Neural cell (in vitro differentiated cells): ENCODE measurements around the gene PLXNA4. TPM values are rescaled to one million over a fixed set of nuclear protein-coding genes. Genes with fewer than 3 reads are reported as not detected.

Source experiments
- H2AFZ ChIP-seq: fragments of 200-600, 300-800 bp; sonication (generic), shearing (Covaris generic); 2 replicates; pipeline ENCODE4 v1.6.0; 2014; ENCODE audit warnings: low read depth, mild to moderate bottlenecking, antibody characterized with exemption, low read length, moderate library complexity
- H3F3A ChIP-seq: fragments of 200-600 bp; shearing (Covaris generic); 2 replicates; pipeline ENCODE4 v1.6.1; 2016; ENCODE audit warnings: mild to moderate bottlenecking, moderate library complexity, mixed read lengths, antibody characterized with exemption, low read length; ENCODE audit not compliant: insufficient read depth, poor library complexity, severe bottlenecking
- H3K27ac ChIP-seq: fragments of 200-600, 300-800 bp; sonication (generic), shearing (Covaris generic); 2 replicates; pipeline ENCODE4 v1.5.1; 2014; ENCODE audit warnings: mild to moderate bottlenecking, low read length, moderate library complexity
- H3K27me3 ChIP-seq: fragments of 300-800, 200-600 bp; sonication (generic), shearing (Covaris generic); 2 replicates; pipeline ENCODE4 v1.6.0; 2014; ENCODE audit warnings: mild to moderate bottlenecking, low read depth, low read length, moderate library complexity; ENCODE audit not compliant: insufficient read depth
- H3K36me3 ChIP-seq: fragments of 300-800, 200-600 bp; sonication (generic), shearing (Covaris generic); 2 replicates; pipeline ENCODE4 v1.5.1; 2014; ENCODE audit warnings: mild to moderate bottlenecking, antibody characterized with exemption, low read length, moderate library complexity; ENCODE audit not compliant: insufficient read depth
- H3K4me2 ChIP-seq: fragments of 300-800, 200-600 bp; sonication (generic), shearing (Covaris generic); 2 replicates; pipeline ENCODE4 v1.6.0; 2014; ENCODE audit warnings: mild to moderate bottlenecking, low read length
- H3K4me3 ChIP-seq: fragments of 300-800, 200-600 bp; sonication (generic), shearing (Covaris generic); 2 replicates; pipeline ENCODE4 v1.5.1; 2014; ENCODE audit warnings: mild to moderate bottlenecking, low read length, moderate library complexity
- H3K79me2 ChIP-seq: fragments of 200-600 bp; shearing (Covaris generic); replicated peaks from 2 replicates; pipeline ENCODE4 v1.6.0; 2014; ENCODE audit warnings: mild to moderate bottlenecking, low read length, moderate library complexity; ENCODE audit not compliant: insufficient read depth
- H3K9ac ChIP-seq: fragments of 300-800, 200-600 bp; sonication (generic), shearing (Covaris generic); 2 replicates; pipeline ENCODE4 v1.6.1; 2016; ENCODE audit warnings: mild to moderate bottlenecking, low read length, mixed read lengths
- H3K9me2 ChIP-seq: fragments of 200-600 bp; shearing (Covaris generic); 2 replicates; pipeline ENCODE4 v1.6.1; 2016; ENCODE audit warnings: mild to moderate bottlenecking, low read length, mixed read lengths; ENCODE audit not compliant: insufficient read depth
- H3K9me3 ChIP-seq: fragments of 200-600, 300-800 bp; sonication (generic), shearing (Covaris generic); 2 replicates; pipeline ENCODE4 v1.6.1; 2016; ENCODE audit warnings: mild to moderate bottlenecking, mixed run types, low read length, moderate library complexity, mixed read lengths
- H4K20me1 ChIP-seq: fragments of 200-600 bp; shearing (Covaris generic); 2 replicates; pipeline ENCODE4 v1.6.1; 2016; ENCODE audit warnings: mild to moderate bottlenecking, mixed run types; ENCODE audit not compliant: insufficient read depth
- EP300 ChIP-seq: fragments of 450-650 bp; conservative IDR thresholded peaks from 2 replicates; pipeline ENCODE4 v1.6.1; 2014; ENCODE audit warnings: antibody characterized with exemption, mild to moderate bottlenecking, moderate library complexity; ENCODE audit not compliant: poor library complexity, severe bottlenecking
- EZH2 ChIP-seq: fragments of 200-600, 300-800 bp; shearing (Covaris generic), sonication (generic); IDR thresholded peaks from 2 replicates; pipeline ENCODE4 v1.6.1; 2014; ENCODE audit warnings: antibody characterized with exemption, low read length, borderline replicate concordance, mild to moderate bottlenecking; ENCODE audit not compliant: insufficient read depth, poor library complexity, severe bottlenecking
- MXI1 ChIP-seq: fragments of 450-650 bp; conservative IDR thresholded peaks from 2 replicates; pipeline ENCODE4 v1.6.1; 2014; ENCODE audit warnings: antibody characterized with exemption, mild to moderate bottlenecking; ENCODE audit not compliant: poor library complexity, severe bottlenecking
- POLR2AphosphoS5 ChIP-seq: IDR thresholded peaks from 2 replicates; pipeline ENCODE4 v1.6.1; 2012
- RAD21 ChIP-seq: fragments of 450-650 bp; conservative IDR thresholded peaks from 2 replicates; pipeline ENCODE4 v1.6.1; 2014; ENCODE audit warnings: antibody characterized with exemption, mild to moderate bottlenecking, moderate library complexity
- SMC3 ChIP-seq: fragments of 450-650 bp; conservative IDR thresholded peaks from 2 replicates; pipeline ENCODE4 v1.6.1; 2014; ENCODE audit warnings: antibody characterized with exemption, mild to moderate bottlenecking, moderate library complexity; ENCODE audit not compliant: poor library complexity
- TAF1 ChIP-seq: IDR thresholded peaks from 2 replicates; pipeline ENCODE4 v1.6.1; 2012; ENCODE audit warnings: low read depth
- polyA plus RNA-seq: library from polyadenylated mRNA; depleted of rRNA; stranded (reverse); fragments of >200 nt; gene quantifications from 2 replicates; pipeline ENCODE4 v1.2.3, GENCODE V29; 2014
- TF ChIP-seq, protein P1 (sequence below): IDR thresholded peaks from 2 replicates; pipeline ENCODE4 v1.6.1; 2012; ENCODE audit warnings: borderline replicate concordance
- TF ChIP-seq, protein P2 (sequence below): fragments of 450-650 bp; IDR thresholded peaks from 2 replicates; pipeline ENCODE4 v1.5.1; 2014; ENCODE audit warnings: antibody characterized with exemption, mild to moderate bottlenecking, moderate library complexity; ENCODE audit not compliant: poor library complexity, severe bottlenecking

Gene PLXNA4
- polyA plus RNA-seq, 1 donor from 2014 or later, result 7.2 TPM

GRCh38 chr7:132380059-132380458, 196.2 kb downstream of the PLXNA4 start:
- Histone ChIP-seq H3K36me3 (no peaks in the 10 kb centered on the region), H2AFZ (no peak overlapping the region), H3K4me3 (no peak overlapping the region), H3K9ac (no peak overlapping the region), H3K9me2 (no peaks in the 10 kb centered on the region), H4K20me1 (no peaks in the 10 kb centered on the region), H3F3A (no peaks in the 10 kb centered on the region), H3K27me3 (no peaks in the 10 kb centered on the region), H3K4me2 (no peak overlapping the region), H3K9me3 (no peaks in the 10 kb centered on the region), H3K27ac (no peak overlapping the region), H3K79me2 (no peaks in the 10 kb centered on the region)
- no peak for TF ChIP-seq EZH2

DNA sequence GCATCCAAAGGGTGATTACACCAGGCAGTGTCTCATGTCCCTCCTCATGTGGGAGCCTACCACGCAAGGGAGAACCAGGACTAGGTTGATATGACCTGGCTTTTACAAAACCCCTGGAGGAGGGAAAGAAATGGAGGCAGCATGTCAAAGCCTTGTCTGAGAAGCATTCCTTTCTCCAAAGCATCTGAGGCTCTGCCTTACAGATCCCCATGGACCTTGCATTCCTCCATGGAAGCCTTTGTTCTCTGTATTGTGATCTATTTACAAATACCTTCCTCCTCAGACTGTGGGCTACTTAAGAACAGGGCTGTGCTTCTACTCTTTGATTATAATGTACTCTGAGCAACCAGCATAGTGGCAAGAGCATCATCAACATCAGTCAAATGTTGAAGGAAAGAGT, 197.0 kb downstream of the PLXNA4 start:
- H3K27me3 ChIP-seq, result no peaks in the 10 kb centered on the region
- no peaks in the 10 kb centered on the region for H3K9me2 ChIP-seq
- no peak for TF ChIP-seq MXI1
- no peak for TF ChIP-seq POLR2AphosphoS5
- TF ChIP-seq RAD21, result no peak
- no peak for TF ChIP-seq SMC3
- TF ChIP-seq EP300, result no peak
- TF ChIP-seq, protein P1, sequence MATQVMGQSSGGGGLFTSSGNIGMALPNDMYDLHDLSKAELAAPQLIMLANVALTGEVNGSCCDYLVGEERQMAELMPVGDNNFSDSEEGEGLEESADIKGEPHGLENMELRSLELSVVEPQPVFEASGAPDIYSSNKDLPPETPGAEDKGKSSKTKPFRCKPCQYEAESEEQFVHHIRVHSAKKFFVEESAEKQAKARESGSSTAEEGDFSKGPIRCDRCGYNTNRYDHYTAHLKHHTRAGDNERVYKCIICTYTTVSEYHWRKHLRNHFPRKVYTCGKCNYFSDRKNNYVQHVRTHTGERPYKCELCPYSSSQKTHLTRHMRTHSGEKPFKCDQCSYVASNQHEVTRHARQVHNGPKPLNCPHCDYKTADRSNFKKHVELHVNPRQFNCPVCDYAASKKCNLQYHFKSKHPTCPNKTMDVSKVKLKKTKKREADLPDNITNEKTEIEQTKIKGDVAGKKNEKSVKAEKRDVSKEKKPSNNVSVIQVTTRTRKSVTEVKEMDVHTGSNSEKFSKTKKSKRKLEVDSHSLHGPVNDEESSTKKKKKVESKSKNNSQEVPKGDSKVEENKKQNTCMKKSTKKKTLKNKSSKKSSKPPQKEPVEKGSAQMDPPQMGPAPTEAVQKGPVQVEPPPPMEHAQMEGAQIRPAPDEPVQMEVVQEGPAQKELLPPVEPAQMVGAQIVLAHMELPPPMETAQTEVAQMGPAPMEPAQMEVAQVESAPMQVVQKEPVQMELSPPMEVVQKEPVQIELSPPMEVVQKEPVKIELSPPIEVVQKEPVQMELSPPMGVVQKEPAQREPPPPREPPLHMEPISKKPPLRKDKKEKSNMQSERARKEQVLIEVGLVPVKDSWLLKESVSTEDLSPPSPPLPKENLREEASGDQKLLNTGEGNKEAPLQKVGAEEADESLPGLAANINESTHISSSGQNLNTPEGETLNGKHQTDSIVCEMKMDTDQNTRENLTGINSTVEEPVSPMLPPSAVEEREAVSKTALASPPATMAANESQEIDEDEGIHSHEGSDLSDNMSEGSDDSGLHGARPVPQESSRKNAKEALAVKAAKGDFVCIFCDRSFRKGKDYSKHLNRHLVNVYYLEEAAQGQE, result no peak
- no peak for TF ChIP-seq EZH2
- TF ChIP-seq TAF1, result no peak
- TF ChIP-seq, protein P2, sequence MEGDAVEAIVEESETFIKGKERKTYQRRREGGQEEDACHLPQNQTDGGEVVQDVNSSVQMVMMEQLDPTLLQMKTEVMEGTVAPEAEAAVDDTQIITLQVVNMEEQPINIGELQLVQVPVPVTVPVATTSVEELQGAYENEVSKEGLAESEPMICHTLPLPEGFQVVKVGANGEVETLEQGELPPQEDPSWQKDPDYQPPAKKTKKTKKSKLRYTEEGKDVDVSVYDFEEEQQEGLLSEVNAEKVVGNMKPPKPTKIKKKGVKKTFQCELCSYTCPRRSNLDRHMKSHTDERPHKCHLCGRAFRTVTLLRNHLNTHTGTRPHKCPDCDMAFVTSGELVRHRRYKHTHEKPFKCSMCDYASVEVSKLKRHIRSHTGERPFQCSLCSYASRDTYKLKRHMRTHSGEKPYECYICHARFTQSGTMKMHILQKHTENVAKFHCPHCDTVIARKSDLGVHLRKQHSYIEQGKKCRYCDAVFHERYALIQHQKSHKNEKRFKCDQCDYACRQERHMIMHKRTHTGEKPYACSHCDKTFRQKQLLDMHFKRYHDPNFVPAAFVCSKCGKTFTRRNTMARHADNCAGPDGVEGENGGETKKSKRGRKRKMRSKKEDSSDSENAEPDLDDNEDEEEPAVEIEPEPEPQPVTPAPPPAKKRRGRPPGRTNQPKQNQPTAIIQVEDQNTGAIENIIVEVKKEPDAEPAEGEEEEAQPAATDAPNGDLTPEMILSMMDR, result no peak
- no peak overlapping the region for H3K4me2 ChIP-seq
- H2AFZ ChIP-seq, result no peak overlapping the region
- H3F3A ChIP-seq, result no peaks in the 10 kb centered on the region
- no peaks in the 10 kb centered on the region for H4K20me1 ChIP-seq
- no peak overlapping the region for H3K27ac ChIP-seq
- no peaks in the 10 kb centered on the region for H3K79me2 ChIP-seq
- no peak overlapping the region for H3K9ac ChIP-seq
- no peaks in the 10 kb centered on the region for H3K9me3 ChIP-seq
- H3K36me3 ChIP-seq, result no peaks in the 10 kb centered on the region
- H3K4me3 ChIP-seq, result no peak overlapping the region
